Daoy (cell line): ENCODE data around the gene SMC5. TPM values are rescaled to one million over a fixed set of nuclear protein-coding genes. Genes with fewer than 3 reads are reported as not detected.

Source experiments
- total RNA-seq: library from RNA; depleted of rRNA; stranded (reverse); fragments of >200 nt; shearing (Covaris generic); gene quantifications from 2 replicates; pipeline ENCODE4 v1.2.3, GENCODE V29; 2014; rRNA removed

Gene SMC5
- total RNA-seq, 1 experiment from 2014 or later, result 27.1 TPM

Other genes with a start within 250 kb of the SMC5 start
- 0.30 and 2.2 TPM in 2 replicates for gene MAMDC2, start 215.1 kb upstream of the SMC5 start, total RNA-seq
- gene KLF9, start 155.7 kb downstream of the SMC5 start, total RNA-seq, result 9.4 and 10.6 TPM in 2 replicates